GM23338 (cell line): ENCODE results near the gene SF3B1. TPM values are rescaled to one million over a fixed set of nuclear protein-coding genes. Genes with fewer than 3 reads are reported as not detected.

Source experiments
- ATAC-seq: fragments of 200-7000 bp; cut with Tn5 transposase; 3 replicates; pipeline ENCODE4 v1.9.1; 2020
- DNase-seq: peaks from one replicate; pipeline ENCODE4 v3.0.0-alpha.2; 2015; ENCODE audit warnings: low spot score
- H2AFZ ChIP-seq: fragments of 200-600 bp; sonication (generic); 2 replicates; pipeline ENCODE4 v1.8.0; 2016; ENCODE audit warnings: antibody characterized with exemption, mild to moderate bottlenecking, moderate library complexity
- H3F3A ChIP-seq: fragments of 200-600 bp; sonication (generic); replicated peaks from 2 replicates; pipeline ENCODE4 v1.8.0; 2017; ENCODE audit warnings: antibody characterized with exemption, mixed run types, low read depth
- H3K27ac ChIP-seq: fragments of 200-600 bp; sonication (generic); 2 replicates; pipeline ENCODE4 v1.6.1; 2016; ENCODE audit warnings: low read depth
- H3K27me3 ChIP-seq: fragments of 200-600 bp; sonication (generic); 2 replicates; pipeline ENCODE4 v1.8.0; 2016; ENCODE audit warnings: mild to moderate bottlenecking, mixed run types, moderate library complexity; ENCODE audit not compliant: insufficient read depth
- H3K36me3 ChIP-seq: fragments of 200-600 bp; sonication (generic); 2 replicates; pipeline ENCODE4 v1.8.0; 2016; ENCODE audit warnings: mild to moderate bottlenecking; ENCODE audit not compliant: insufficient read depth
- H3K4me1 ChIP-seq: fragments of 200-600 bp; sonication (generic); 2 replicates; pipeline ENCODE4 v1.8.0; 2016; ENCODE audit warnings: mild to moderate bottlenecking, moderate library complexity; ENCODE audit not compliant: insufficient read depth
- H3K4me2 ChIP-seq: fragments of 200-600 bp; sonication (generic); 2 replicates; pipeline ENCODE4 v1.7.1; 2017; ENCODE audit warnings: mixed run types
- H3K4me3 ChIP-seq: fragments of 200-600 bp; sonication (generic); 2 replicates; pipeline ENCODE4 v1.6.1; 2016; ENCODE audit warnings: mixed run types
- H3K79me2 ChIP-seq: fragments of 200-600 bp; sonication (generic); replicated peaks from 2 replicates; pipeline ENCODE4 v1.8.0; 2017; ENCODE audit warnings: mild to moderate bottlenecking; ENCODE audit not compliant: insufficient read depth
- H3K9me2 ChIP-seq: fragments of 200-600 bp; sonication (generic); 2 replicates; pipeline ENCODE4 v1.8.0; 2017; ENCODE audit not compliant: insufficient read depth
- H4K20me1 ChIP-seq: fragments of 200-600 bp; sonication (generic); replicated peaks from 2 replicates; pipeline ENCODE4 v1.8.0; 2017; ENCODE audit warnings: mild to moderate bottlenecking; ENCODE audit not compliant: insufficient read depth
- H3K27ac Mint-ChIP-seq: 2 replicates; pipeline ENCODE4 v1.8.0; 2020; ENCODE audit warnings: inconsistent platforms, mild to moderate bottlenecking, moderate library complexity, mixed read lengths
- H3K27me3 Mint-ChIP-seq: 3 replicates; pipeline ENCODE4 v1.8.0; 2022; ENCODE audit warnings: low read depth, mild to moderate bottlenecking, moderate library complexity, mixed read lengths, inconsistent platforms; ENCODE audit not compliant: insufficient read depth, poor library complexity
- H3K36me3 Mint-ChIP-seq: 3 replicates; pipeline ENCODE4 v1.8.0; 2021; ENCODE audit warnings: low read depth, mild to moderate bottlenecking, inconsistent platforms, moderate library complexity, mixed read lengths
- H3K4me1 Mint-ChIP-seq: 3 replicates; pipeline ENCODE4 v1.8.0; 2020; ENCODE audit warnings: mild to moderate bottlenecking, inconsistent platforms, mixed read lengths
- H3K4me3 Mint-ChIP-seq: 3 replicates; pipeline ENCODE4 v1.8.0; 2021; ENCODE audit warnings: moderate library complexity, mild to moderate bottlenecking, inconsistent platforms, mixed read lengths
- H3K9me3 Mint-ChIP-seq: 3 replicates; pipeline ENCODE4 v1.8.0; 2020; ENCODE audit warnings: moderate library complexity, mild to moderate bottlenecking, inconsistent platforms, mixed read lengths
- EZH2 ChIP-seq: fragments of 200-600 bp; sonication (generic); IDR thresholded peaks from one replicate; pipeline ENCODE4 v1.8.0; 2017; ENCODE audit warnings: antibody characterized with exemption, mild to moderate bottlenecking, low read depth; ENCODE audit not compliant: unreplicated experiment
- EZH2phosphoT487 ChIP-seq: fragments of 200-600 bp; sonication (generic); IDR thresholded peaks from one replicate; pipeline ENCODE4 v1.8.1; 2018; ENCODE audit warnings: antibody characterized with exemption; ENCODE audit not compliant: unreplicated experiment
- JUNB ChIP-seq: IDR thresholded peaks from one replicate; pipeline ENCODE4 v1.6.1; 2016; ENCODE audit warnings: antibody characterized with exemption; ENCODE audit not compliant: unreplicated experiment
- POLR2AphosphoS5 ChIP-seq: IDR thresholded peaks from 2 replicates; pipeline ENCODE4 v1.6.1; 2016; ENCODE audit warnings: antibody characterized with exemption, low read depth
- ZNF114 ChIP-seq: fragments of 250-450 bp; sonication (Bioruptor Pico); IDR thresholded peaks from 2 replicates; pipeline ENCODE4 v1.5.0; 2020; ENCODE audit warnings: mild to moderate bottlenecking, moderate library complexity
- ZNF331 ChIP-seq: fragments of 250-450 bp; sonication (Bioruptor Pico); IDR thresholded peaks from 2 replicates; pipeline ENCODE4 v1.5.0; 2020; ENCODE audit warnings: low read depth, mild to moderate bottlenecking, moderate library complexity
- polyA plus RNA-seq: library from polyadenylated mRNA; unstranded; fragments of >200 nt; fragmentation: Nextera tagmentation; extraction: Ambion mirVana; gene quantifications from 2 replicates; pipeline ENCODE4 v1.2.1, GENCODE V29; 2016
- total RNA-seq: library from RNA; depleted of rRNA; stranded (reverse); fragments of >200 nt; shearing (Covaris generic); gene quantifications from 2 replicates; pipeline ENCODE4 v1.2.3, GENCODE V29; 2014
- TF ChIP-seq, protein P1 (sequence below): fragments of 250-450 bp; sonication (Bioruptor Pico); IDR thresholded peaks from 2 replicates; pipeline ENCODE4 v1.5.0; 2020; ENCODE audit warnings: mild to moderate bottlenecking, moderate library complexity
- TF ChIP-seq, protein P2 (sequence below), 2 experiments: fragments of 200-600 bp in 1 of 2; sonication (generic) in 1 of 2; conservative IDR thresholded peaks; 2 replicates each; pipeline versions ENCODE4 v1.5.1 to v1.6.1; 2016 to 2017; ENCODE audit warnings: antibody characterized with exemption in 2 of 2, low read depth in 2 of 2, mild to moderate bottlenecking in 2 of 2, moderate library complexity in 1 of 2

The SF3B1 gene
- total and polyA plus RNA-seq, 2 experiments from 2014 or later, result 238 to 340 TPM

DNA sequence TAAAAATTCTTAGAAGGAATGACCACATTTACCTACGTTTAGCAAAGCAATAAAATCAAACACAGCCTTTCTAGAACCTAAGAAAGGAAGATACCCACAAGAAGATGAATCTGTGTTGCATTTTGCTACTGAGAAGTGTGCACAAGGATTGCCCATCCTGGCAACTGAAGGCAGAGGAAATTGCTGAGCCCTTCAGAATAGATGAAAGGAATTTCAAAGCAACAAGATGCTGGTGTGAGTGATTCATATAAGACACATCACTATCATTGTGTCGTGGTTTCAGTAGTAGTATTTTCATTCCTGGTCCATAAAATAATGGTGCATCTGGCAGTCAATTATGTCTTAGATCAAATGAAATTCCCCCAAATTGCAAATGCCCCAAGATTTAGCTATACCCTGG, 75.9 kb downstream of the SF3B1 start (continued):
- TF ChIP-seq, protein P1, sequence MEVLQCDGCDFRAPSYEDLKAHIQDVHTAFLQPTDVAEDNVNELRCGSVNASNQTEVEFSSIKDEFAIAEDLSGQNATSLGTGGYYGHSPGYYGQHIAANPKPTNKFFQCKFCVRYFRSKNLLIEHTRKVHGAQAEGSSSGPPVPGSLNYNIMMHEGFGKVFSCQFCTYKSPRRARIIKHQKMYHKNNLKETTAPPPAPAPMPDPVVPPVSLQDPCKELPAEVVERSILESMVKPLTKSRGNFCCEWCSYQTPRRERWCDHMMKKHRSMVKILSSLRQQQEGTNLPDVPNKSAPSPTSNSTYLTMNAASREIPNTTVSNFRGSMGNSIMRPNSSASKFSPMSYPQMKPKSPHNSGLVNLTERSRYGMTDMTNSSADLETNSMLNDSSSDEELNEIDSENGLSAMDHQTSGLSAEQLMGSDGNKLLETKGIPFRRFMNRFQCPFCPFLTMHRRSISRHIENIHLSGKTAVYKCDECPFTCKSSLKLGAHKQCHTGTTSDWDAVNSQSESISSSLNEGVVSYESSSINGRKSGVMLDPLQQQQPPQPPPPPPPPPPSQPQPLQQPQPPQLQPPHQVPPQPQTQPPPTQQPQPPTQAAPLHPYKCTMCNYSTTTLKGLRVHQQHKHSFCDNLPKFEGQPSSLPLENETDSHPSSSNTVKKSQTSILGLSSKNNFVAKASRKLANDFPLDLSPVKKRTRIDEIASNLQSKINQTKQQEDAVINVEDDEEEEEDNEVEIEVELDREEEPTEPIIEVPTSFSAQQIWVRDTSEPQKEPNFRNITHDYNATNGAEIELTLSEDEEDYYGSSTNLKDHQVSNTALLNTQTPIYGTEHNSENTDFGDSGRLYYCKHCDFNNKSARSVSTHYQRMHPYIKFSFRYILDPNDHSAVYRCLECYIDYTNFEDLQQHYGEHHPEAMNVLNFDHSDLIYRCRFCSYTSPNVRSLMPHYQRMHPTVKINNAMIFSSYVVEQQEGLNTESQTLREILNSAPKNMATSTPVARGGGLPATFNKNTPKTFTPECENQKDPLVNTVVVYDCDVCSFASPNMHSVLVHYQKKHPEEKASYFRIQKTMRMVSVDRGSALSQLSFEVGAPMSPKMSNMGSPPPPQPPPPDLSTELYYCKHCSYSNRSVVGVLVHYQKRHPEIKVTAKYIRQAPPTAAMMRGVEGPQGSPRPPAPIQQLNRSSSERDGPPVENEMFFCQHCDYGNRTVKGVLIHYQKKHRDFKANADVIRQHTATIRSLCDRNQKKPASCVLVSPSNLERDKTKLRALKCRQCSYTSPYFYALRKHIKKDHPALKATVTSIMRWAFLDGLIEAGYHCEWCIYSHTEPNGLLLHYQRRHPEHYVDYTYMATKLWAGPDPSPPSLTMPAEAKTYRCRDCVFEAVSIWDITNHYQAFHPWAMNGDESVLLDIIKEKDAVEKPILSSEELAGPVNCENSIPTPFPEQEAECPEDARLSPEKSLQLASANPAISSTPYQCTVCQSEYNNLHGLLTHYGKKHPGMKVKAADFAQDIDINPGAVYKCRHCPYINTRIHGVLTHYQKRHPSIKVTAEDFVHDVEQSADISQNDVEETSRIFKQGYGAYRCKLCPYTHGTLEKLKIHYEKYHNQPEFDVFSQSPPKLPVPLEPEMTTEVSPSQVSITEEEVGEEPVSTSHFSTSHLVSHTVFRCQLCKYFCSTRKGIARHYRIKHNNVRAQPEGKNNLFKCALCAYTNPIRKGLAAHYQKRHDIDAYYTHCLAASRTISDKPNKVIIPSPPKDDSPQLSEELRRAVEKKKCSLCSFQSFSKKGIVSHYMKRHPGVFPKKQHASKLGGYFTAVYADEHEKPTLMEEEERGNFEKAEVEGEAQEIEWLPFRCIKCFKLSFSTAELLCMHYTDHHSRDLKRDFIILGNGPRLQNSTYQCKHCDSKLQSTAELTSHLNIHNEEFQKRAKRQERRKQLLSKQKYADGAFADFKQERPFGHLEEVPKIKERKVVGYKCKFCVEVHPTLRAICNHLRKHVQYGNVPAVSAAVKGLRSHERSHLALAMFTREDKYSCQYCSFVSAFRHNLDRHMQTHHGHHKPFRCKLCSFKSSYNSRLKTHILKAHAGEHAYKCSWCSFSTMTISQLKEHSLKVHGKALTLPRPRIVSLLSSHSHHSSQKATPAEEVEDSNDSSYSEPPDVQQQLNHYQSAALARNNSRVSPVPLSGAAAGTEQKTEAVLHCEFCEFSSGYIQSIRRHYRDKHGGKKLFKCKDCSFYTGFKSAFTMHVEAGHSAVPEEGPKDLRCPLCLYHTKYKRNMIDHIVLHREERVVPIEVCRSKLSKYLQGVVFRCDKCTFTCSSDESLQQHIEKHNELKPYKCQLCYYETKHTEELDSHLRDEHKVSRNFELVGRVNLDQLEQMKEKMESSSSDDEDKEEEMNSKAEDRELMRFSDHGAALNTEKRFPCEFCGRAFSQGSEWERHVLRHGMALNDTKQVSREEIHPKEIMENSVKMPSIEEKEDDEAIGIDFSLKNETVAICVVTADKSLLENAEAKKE (CRISPR knock-in tag), result no peak
- TF ChIP-seq POLR2AphosphoS5, result no peak
- no peak for TF ChIP-seq EZH2phosphoT487
- no peak for TF ChIP-seq ZNF331
- no peak for TF ChIP-seq ZNF114
- TF ChIP-seq JUNB, result no peak

DNA sequence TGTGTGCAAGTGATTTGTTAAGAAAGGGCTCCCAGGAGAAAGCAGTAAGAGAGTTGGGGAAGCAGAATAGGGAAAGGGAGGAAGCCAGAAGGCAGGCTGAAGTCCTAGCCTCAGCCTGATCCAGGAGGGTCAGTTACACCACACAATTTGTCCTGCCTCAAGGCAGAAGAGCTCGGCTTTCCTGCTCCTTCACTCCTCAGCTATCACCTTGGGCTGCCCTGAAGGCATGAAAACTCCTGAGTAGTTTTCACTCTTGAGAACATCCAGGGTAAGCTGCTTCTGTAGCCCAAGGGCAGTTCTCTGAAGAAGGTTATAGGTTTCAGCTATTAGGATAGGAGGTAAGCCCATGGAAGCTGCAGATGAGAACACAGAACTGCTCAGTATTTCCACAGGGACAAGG, 76.8 kb downstream of the SF3B1 start:
- Mint-ChIP-seq H3K4me3 (no peak overlapping the region), H3K27me3 (no peaks in the 10 kb centered on the region), H3K27ac (no peak overlapping the region), H3K9me3 (no peaks in the 10 kb centered on the region), H3K4me1 (peaks cover 6% of the 10 kb centered on the region; the same call in 2 of the 3 replicates), H3K36me3 (no peaks in the 10 kb centered on the region)
- H3K27me3 ChIP-seq, result no peaks in the 10 kb centered on the region
- no peaks in the 10 kb centered on the region for H3K36me3 ChIP-seq
- H3F3A ChIP-seq, result no peaks in the 10 kb centered on the region
- H2AFZ ChIP-seq, result no peak overlapping the region
- ATAC-seq (no peak), DNase-seq (no peak)
- TF ChIP-seq EZH2, result no peak
- TF ChIP-seq, protein P2, sequence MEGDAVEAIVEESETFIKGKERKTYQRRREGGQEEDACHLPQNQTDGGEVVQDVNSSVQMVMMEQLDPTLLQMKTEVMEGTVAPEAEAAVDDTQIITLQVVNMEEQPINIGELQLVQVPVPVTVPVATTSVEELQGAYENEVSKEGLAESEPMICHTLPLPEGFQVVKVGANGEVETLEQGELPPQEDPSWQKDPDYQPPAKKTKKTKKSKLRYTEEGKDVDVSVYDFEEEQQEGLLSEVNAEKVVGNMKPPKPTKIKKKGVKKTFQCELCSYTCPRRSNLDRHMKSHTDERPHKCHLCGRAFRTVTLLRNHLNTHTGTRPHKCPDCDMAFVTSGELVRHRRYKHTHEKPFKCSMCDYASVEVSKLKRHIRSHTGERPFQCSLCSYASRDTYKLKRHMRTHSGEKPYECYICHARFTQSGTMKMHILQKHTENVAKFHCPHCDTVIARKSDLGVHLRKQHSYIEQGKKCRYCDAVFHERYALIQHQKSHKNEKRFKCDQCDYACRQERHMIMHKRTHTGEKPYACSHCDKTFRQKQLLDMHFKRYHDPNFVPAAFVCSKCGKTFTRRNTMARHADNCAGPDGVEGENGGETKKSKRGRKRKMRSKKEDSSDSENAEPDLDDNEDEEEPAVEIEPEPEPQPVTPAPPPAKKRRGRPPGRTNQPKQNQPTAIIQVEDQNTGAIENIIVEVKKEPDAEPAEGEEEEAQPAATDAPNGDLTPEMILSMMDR (conservative IDR thresholded peaks at IDR 0.05; ENCODE audit: low read depth in 2 of 2), result no peak
- no peaks in the 10 kb centered on the region for H3K79me2 ChIP-seq
- H3K27ac ChIP-seq, result no peak overlapping the region
- H3K4me2 ChIP-seq, result no peak overlapping the region
- no peaks in the 10 kb centered on the region for H3K9me2 ChIP-seq
- H3K4me3 ChIP-seq, result no peak overlapping the region
- H4K20me1 ChIP-seq, result no peaks in the 10 kb centered on the region
- no peaks in the 10 kb centered on the region for H3K4me1 ChIP-seq
